Kidney epithelial cell (primary cell): ENCODE results near the gene EXOC1L. TPM values are rescaled to one million over a fixed set of nuclear protein-coding genes. Genes with fewer than 3 reads are reported as not detected.

ENCODE experiments used
- DNase-seq: peaks from one replicate; pipeline ENCODE4 v3.0.0-alpha.2; 2010; ENCODE audit warnings: low read depth
- H3K27me3 ChIP-seq: 2 replicates; pipeline ENCODE4 v1.6.0; 2011; ENCODE audit warnings: low read length; ENCODE audit not compliant: control insufficient read depth, insufficient read depth
- H3K36me3 ChIP-seq: 2 replicates; pipeline ENCODE4 v1.5.1; 2011; ENCODE audit warnings: low read length; ENCODE audit not compliant: control insufficient read depth, insufficient read depth
- H3K4me3 ChIP-seq: 2 replicates; pipeline ENCODE4 v1.5.1; 2011; ENCODE audit warnings: low read depth, mild to moderate bottlenecking, control low read depth, low read length
- CTCF ChIP-seq: IDR thresholded peaks from 2 replicates; pipeline ENCODE4 v1.5.1; 2011; ENCODE audit warnings: mild to moderate bottlenecking, moderate library complexity, low read length, control low read depth, inconsistent platforms; ENCODE audit not compliant: insufficient read depth, poor library complexity, severe bottlenecking
- total RNA-seq: library from RNA; depleted of rRNA; stranded (reverse); fragments of >200 nt; gene quantifications from 2 replicates; pipeline ENCODE4 v1.2.3, GENCODE V29; 2015

Gene EXOC1L
- total RNA-seq, 1 donor from 2014 or later, result not detected

- no peak for TF ChIP-seq CTCF
- Histone ChIP-seq H3K27me3 (no peaks in the 10 kb centered on the region), H3K36me3 (no peaks in the 10 kb centered on the region), H3K4me3 (no peak overlapping the region)
- peak; percentile 14 for DNase-seq
These were observed 27.9 kb upstream of the EXOC1L start for GRCh38 chr4:55791666-55792065.

- no peaks in the 10 kb centered on the region for H3K36me3 ChIP-seq
- TF ChIP-seq CTCF, result no peak
- DNase-seq, result no peak
- H3K4me3 ChIP-seq, result no peak overlapping the region
- peaks cover 2% of the 10 kb centered on the region for H3K27me3 ChIP-seq
These were observed 26.1 kb upstream of the EXOC1L start for GRCh38 chr4:55793479-55793878.

GRCh38 chr4:55794053-55794452 is 25.5 kb upstream of the EXOC1L start:
- TF ChIP-seq CTCF, result no peak
- H3K36me3 ChIP-seq, result no peaks in the 10 kb centered on the region
- DNase-seq, result no peak
- H3K27me3 ChIP-seq, result peaks cover 2% of the 10 kb centered on the region
- H3K4me3 ChIP-seq, result no peak overlapping the region

- no peak for TF ChIP-seq CTCF
- Histone ChIP-seq H3K4me3 (no peak overlapping the region), H3K36me3 (no peaks in the 10 kb centered on the region), H3K27me3 (peaks cover 2% of the 10 kb centered on the region)
- DNase-seq, result peak; percentile 7
These were observed 24.2 kb upstream of the EXOC1L start for GRCh38 chr4:55795341-55795740.

- H3K4me3 ChIP-seq, result no peak overlapping the region
- no peak for DNase-seq
- H3K36me3 ChIP-seq, result no peaks in the 10 kb centered on the region
- no peak for TF ChIP-seq CTCF
- peaks cover 2% of the 10 kb centered on the region for H3K27me3 ChIP-seq
These were observed 18.1 kb upstream of the EXOC1L start for GRCh38 chr4:55801498-55801897.

GRCh38 chr4:55807556-55807955 is 12.0 kb upstream of the EXOC1L start:
- no peaks in the 10 kb centered on the region for H3K36me3 ChIP-seq
- H3K27me3 ChIP-seq, result no peaks in the 10 kb centered on the region
- no peak for DNase-seq
- H3K4me3 ChIP-seq, result no peak overlapping the region
- no peak for TF ChIP-seq CTCF
